Daoy (cell line): ENCODE data around the gene GJC1. TPM values are rescaled to one million over a fixed set of nuclear protein-coding genes. Genes with fewer than 3 reads are reported as not detected.

Source experiments
- DNase-seq: peaks from one replicate; pipeline ENCODE4 v3.0.0-alpha.2; 2015; ENCODE audit warnings: low read depth
- total RNA-seq: library from RNA; depleted of rRNA; stranded (reverse); fragments of >200 nt; shearing (Covaris generic); gene quantifications from 2 replicates; pipeline ENCODE4 v1.2.3, GENCODE V29; 2014

The GJC1 gene
- total RNA-seq, 1 experiment from 2014 or later, result 15.7 TPM

DNA sequence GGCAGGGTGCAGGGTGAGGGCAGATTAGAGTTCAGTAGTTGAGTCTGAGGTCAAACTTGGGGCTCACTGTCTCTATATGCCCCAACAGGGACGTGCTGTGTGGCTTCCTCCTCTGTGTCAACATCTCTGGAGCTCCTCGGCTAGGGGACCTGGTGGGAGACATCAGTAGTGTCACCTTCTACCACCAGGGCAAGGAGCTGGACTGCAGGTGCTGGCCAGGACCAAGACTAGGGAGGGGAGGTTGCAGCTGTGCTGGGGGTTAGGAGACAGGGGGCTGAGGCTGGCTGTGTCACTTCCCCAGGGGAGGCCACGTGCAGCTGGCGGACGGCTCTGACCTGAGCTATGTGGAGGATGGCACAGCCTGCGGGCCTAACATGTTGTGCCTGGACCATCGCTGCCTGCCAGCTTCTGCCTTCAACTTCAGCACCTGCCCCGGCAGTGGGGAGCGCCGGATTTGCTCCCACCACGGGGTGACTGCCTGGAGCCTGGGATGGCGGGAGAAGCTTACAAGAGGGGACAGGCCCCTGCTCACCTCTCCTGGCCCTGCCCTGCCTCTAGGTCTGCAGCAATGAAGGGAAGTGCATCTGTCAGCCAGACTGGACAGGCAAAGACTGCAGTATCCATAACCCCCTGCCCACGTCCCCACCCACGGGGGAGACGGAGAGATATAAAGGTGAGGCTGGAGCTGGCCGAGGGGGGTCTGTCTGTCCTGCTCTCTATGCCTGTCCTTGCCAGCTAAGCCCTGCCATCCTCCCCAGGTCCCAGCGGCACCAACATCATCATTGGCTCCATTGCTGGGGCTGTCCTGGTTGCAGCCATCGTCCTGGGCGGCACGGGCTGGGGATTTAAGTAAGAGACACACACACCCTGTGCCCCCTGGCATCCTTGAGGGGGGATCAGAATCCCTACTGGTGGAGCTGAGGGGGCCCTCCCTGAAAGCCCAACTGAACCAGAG is 52.4 kb downstream of the GJC1 start:
- DNase-seq, result no peak

DNA sequence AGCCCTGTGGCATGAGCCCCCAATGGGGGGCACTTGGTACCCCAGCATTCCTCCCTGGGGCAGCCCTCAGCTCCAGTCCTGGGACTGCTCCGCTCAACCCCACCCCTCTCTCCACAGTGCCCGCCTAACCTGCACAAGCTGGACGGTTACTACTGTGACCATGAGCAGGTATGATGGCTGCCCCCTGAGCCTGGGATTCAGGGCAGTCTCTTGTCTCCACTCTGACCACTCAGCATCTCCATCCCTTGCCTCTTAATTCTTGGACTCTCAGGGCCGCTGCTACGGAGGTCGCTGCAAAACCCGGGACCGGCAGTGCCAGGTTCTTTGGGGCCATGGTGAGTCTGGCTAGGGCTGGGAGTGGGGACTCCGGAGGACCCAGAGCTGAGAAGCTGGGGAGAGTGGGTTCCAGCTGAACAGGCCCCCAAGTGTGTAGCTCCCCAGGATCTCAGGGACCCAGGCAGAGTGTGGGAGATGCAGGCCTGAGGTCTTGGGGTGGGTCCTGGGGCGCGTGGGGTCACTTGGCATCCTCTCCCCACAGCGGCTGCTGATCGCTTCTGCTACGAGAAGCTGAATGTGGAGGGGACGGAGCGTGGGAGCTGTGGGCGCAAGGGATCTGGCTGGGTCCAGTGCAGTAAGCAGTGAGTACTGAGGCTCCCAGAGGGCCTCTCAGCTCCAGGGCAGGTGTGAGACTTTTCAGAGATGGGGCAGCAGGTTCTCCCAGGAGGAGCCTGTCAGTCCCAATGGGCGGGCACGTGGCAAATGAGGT is 53.3 kb downstream of the GJC1 start:
- DNase-seq, result no peak

DNA sequence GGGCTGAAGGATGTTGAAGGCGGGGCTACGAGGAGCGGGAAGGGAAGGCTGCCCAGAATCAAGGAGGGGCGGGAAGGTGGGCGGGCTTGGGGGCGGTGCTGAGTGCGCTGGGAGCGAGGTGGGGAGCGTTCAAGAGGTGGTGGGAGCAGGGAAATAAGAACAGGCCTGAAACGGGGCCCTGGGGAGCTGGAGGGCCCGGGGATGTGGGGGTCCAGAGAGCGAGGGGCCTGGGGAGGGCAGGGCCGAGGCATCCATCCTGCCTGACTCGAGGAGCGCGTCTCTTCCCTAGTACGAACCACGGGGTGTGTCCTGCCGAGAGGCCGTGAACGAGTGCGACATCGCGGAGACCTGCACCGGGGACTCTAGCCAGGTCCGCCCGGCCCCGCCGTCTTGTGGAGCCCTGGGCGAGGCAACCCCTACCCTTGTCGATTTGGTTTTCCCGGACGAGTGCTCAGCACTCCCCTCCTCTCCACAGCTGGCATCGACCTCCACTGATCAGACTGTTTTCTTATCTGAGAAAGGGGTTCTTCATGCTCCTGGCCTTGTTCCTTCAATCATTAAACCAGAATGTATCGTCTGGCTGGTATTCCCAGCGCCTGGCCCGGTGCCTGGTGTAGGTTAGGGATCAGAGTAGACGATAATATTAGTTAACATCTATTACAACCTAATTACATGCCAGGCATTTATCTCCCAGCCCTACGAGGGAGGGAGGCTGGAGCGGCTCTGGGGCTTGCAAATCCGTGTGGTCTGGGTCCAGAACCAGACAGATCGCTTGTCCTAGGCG is 54.1 kb downstream of the GJC1 start:
- peak; percentile 99 for DNase-seq

DNA sequence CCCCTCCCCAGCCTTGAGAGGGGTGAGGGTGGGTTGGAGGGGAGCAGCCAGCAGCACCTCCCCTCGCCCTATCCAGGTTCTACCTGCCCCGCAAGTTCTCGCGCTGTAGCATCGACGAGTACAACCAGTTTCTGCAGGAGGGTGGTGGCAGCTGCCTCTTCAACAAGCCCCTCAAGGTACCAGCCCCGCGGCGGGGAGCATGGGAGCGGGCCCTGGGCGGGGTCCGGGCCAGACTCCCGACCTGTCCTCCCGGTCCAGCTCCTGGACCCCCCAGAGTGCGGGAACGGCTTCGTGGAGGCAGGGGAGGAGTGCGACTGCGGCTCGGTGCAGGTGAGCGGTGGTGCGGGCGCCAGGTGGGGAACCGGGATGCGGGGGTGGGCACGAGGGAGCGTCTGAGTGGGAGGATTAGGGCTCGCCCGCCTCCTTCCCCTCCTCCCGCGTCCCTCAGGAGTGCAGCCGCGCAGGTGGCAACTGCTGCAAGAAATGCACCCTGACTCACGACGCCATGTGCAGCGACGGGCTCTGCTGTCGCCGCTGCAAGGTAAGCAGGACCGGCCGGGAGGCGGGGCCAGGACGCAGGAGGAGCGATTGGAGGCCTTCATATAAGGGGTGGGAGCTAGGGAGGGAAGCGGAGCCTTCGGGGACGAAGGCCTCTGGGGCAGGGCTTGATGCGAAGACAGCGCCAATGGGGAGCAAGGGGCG is 54.8 kb downstream of the GJC1 start:
- no peak for DNase-seq

DNA sequence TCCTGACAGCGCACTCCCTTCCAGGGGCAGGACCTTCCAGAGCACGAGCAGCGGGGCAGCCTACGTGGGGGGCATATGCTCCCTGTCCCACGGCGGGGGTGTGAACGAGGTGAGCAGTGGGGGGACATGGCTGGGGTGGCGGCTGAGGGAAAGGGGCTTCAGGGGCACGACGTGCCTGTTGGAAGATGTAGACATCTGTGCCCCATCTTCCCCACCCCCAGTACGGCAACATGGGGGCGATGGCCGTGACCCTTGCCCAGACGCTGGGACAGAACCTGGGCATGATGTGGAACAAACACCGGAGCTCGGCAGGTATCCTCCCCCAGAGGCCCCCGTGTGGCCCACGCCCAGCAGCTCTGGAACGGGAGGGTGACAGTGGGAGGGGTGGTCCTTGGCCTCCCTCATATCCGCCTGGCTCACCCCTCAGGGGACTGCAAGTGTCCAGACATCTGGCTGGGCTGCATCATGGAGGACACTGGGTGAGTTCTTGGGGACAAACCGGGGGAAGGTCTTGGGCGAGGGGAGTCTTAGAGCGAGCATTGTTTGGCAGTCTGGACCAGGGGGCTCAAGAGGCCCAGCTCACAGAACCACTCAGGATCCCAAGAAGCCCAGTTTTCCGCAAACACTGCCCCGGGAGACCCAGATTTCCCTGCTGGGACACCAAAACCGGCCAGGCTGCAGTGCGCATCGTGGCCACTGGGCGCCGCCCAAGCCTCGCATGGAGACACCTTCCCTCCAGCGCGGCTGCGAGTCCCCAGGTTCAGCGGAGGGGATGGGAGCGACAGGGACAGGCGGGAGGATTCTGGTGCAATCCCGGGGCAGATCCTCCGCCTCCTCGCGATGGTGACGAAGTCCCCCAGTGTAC is 55.6 kb downstream of the GJC1 start:
- DNase-seq, result peak; percentile 94

DNA sequence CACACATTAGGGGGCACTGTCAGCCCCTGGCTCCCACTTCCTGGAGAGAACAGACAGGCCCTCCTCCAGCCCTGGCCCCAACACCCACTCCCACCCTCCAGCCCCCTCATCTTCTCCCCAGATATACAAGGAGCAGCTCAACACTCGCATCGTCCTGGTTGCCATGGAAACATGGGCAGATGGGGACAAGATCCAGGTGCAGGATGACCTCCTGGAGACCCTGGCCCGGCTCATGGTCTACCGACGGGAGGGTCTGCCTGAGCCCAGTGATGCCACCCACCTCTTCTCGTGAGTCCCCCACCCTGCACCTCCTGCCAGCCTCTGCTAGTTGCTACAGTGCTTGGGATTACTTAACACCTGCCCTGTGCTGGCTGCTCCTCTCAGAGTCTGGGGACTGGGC is 56.9 kb downstream of the GJC1 start:
- DNase-seq, result no peak

DNA sequence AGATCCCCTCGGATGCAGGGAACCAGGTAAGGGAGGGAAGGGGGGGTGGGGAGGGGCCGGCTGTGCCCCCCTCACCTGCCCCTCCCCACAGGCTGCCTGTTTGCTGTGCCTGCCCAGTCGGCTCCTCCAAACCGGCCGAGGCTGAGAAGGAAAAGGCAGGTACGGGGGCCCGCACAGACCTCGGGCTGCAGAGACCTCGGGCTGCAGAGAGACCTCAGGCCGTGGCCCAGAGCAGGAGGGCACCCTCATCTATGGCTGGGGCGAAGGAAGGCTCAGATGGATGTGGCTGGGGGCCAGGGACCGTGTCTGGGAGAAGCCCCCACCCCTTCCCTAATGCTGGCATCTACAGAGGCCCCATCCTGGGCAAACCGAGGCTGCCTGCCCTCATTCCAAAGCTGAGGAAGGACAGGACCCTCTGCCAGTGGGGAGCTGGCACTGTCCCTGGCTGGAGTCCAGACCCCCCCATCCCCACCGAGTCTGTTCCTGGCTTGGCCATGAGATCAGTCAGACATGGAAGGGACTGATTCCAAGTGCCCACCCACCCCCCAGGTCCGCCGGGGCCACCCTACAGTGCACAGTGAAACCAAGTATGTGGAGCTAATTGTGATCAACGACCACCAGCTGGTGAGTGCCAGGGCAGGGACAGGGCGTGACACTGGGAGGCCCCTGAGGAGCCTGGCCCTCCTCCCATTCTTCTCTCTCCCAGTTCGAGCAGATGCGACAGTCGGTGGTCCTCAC is 57.6 kb downstream of the GJC1 start:
- no peak for DNase-seq

DNA sequence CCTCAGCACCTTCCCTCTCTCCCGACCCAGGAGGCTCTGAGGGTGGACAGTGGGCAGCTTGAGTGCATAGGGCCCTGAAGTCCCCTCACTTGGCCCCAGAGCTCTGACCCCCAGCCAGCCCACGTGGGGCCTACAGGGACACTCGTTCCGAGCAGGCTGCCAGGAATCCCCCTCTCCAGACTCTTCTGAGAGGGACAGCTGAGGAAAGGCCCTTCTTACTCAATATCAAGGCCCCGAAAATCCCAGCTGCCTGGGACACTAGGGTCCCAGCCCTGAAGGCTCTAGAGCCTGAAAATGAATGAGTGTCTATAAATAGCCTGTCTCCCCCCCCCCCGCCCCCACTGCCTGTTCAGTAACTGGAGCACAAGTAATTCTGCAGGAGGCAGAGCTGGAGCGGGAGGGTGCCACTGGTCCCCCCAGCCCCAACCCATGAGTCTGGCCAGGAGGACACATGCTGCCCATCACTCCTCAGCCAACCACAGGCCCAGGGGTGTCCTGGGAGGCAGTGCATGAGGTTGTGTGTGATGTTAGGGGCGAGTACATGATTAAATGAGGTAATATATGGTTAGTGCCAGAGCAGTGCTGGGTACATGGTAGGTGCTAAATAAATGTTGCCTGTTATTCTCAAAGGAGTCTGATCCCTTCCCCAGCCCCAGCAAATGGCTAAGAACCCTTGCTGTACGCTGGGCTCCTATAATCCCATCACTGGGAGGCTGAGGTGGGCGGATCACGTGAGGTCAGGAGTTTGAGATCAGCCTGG is 59.7 kb downstream of the GJC1 start:
- no peak for DNase-seq

DNA sequence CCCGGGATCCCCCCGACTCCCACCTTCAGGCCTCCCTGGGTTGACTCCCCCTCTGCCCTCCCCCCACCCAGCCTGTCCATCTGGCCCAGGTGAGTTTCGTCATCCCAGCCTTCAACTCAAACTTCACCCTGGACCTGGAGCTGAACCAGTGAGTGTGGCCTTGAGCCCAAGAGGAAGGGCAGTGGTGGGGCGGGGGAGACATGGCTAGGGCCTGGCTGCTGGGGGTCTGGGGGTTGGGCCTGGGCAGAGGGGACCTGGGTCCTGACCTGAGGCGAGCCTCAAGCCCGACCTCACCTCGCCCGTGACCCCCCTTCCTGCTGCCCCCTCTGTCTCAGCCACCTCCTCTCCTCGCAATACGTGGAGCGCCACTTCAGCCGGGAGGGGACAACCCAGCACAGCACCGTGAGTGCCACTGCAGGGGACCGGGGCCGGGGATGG is 60.4 kb downstream of the GJC1 start:
- no peak for DNase-seq

DNA sequence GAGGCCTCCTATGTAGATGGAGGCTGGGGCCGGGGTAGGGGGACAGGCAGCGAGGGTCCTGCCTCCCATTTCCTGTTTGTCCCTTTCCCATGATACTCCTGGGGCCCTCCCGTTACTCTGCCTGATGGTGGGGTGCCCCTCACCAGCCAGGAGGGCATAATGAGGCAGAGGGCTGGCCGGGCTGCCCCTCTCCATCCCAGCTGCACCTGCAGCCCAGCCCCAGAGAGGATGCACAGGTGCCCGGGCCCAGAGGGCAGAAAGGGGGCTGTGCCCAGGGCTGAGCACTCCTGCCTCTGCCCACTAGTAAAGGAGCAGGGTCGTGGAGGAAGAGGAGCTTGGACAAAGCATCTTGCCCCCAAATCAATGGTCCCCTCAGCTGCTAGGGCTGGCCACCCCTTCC is 60.9 kb downstream of the GJC1 start:
- DNase-seq, result no peak

DNA sequence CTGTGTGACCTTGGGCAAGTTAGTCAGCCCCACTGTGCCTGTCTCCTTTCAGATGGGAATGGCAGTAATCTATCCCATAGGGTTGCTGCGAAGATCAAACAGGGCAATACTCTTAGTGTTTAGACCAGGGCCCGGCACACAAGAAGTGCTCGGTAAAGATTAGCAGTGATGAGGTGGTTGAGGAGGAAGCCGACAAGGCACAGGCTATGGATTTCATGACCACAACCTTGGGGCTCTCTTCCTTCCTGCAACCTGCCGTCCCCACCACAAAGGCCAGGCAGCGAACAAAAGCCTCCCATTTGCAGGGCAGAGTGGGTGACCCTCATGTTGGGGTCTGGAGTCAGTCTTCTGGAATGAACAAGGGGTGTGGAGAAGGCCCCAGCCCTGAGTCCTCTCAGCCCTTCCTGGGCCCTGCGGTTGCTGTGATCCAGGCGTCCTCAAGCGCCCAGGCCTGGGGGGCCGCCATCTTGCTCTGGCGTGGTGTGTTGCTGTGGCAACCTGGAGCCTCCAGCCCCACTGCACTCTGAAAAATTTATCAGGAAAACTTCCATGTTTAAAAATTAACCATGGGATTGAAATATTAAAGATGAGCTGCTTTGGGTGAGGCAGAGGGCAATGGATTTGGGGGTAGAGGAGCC is 61.5 kb downstream of the GJC1 start:
- DNase-seq, result no peak

DNA sequence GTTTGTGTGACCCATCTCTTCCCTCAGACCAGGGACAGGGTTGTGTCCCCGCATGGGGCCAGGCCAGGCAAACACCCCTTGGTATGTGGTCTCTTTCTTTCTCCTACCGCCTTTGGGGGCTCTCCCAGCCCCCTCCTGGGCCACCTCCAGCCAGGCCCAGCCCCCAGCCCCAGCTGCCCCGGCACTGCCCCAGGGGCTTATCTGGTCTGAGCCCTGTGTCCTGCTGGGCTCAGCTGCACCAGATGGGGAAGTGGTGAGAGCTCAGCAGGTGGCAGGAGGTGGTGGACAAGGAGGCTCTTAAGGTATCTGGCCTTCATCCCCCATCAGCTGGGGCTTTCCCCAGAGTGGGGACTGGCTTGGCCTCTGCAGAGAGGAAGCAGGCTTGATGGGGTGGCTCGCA is 62.6 kb downstream of the GJC1 start:
- no peak for DNase-seq

DNA sequence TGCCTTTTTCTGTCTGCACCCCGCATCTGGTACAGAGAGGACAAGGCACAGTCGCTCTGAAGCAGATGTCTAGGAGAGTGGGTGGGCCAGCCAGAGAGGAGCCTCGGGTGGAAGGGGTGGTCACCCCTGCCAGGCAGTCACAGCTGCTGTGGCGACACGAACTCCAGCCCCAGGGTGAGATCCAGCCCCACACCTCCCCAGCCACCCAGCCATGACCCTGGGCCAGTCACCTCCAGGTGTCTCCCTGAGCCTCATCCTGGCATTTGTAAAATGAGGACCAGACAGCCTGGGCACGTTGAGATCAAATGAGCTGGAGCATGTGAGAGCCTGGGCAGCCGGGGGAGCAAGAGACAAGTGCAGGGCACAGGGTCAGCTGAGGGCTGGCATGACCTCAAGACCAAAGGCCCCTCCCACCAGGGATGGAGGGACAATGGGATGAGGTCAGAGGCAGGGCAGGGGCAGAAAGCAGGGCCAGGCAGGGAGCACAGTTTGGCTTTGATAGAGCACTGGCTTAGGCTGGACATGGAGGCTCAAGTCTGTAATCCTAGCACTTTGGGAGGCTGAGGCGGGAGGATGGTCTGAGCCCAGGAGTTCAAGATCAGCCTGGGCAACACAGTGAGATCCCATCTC is 63.6 kb downstream of the GJC1 start:
- no peak for DNase-seq

DNA sequence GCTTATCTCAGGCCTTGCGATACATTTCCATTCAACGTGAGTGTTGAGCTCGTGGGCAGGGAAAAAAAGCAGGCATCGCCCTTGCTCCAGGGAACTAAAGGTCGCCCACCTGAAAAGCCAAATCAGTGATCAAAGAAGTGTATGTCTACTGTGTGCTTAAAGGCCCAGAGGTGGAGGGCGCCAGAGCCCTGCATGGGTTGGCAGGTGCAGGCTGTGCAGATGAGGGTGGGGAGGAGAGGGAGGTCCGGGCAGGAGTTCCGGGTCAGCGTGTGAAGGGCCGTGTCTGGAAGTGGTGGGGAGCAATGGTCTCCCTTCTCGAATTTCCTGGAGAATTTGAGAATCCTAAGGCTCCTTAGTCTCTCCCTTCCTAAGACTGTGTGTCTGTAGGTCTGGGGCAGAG is 64.1 kb downstream of the GJC1 start:
- DNase-seq, result no peak

DNA sequence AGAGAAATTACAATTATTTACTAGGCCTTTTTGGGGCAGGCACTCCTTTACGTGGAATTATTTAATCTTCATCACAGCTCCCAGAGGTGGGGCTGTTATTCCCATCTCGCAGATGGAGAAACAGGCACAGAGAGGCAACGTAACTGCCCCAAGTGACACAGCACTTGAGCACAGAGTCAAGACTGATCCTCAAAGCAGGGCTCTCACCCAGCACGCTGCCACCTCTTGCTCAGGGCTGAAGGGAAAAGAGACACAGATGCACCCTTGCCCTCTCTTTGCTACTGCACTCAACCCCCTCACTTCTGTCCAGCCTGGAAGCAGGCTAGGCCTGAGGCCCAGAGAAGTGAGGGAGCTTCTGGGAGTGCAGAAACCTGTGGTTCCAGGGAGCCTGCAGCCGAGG is 66.9 kb downstream of the GJC1 start:
- DNase-seq, result no peak

DNA sequence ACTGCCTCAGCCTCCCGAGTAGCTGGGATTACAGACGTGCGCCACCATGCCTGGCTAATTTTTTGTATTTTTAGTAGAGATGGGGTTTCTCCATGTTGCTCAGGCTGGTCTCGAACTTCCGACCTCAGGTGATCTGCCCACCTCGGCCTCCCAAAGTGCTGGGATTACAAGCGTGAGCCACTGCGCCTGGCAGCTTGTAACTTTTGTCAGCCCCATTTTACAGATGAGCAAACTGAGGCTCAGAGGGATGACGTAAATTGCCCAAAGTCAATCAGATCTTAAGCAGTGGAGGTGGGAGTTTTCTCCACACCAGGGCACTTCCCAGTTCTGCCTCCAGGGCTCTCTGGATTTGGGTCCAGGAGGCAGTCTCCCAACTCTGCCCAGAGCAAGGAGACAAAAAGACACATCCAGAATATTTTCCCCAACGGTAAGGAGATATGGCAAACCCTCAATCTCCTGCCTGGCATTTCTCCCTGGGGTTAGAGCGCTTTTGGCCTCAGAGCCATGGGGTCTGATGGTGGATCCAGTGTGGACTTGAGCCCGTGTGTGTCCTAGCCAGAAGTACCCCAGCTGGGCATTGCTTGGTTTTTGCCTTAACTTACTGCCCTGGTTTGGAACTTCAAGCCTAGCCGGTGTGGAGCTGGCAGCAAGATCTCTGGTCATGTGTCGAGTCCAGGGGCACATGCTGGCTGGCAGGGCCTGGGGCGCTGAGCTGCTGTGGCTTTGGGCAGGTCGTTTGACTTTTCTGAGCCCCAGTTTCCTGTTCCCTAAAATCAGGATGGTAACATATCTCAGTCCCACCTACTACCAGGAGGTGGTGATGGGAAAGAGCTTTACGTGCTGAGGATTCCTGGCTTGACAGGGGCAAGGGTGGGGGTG is 67.9 kb downstream of the GJC1 start:
- no peak for DNase-seq
